Retinal pigment epithelial cell (primary cell): ENCODE results near the gene CHID1.

Source experiments
- DNase-seq: peaks from one replicate; pipeline ENCODE4 v3.0.0-alpha.2; 2010; ENCODE audit warnings: low read depth
- H3K4me3 ChIP-seq: 2 replicates; pipeline ENCODE4 v1.5.1; 2011; ENCODE audit warnings: mild to moderate bottlenecking, low read length, control low read depth, moderate library complexity
- TF ChIP-seq, protein P1 (sequence below): conservative IDR thresholded peaks from 2 replicates; pipeline ENCODE4 v1.5.1; 2011; ENCODE audit warnings: low read depth, low read length, control low read depth, inconsistent platforms

CHID1 gene

DNA sequence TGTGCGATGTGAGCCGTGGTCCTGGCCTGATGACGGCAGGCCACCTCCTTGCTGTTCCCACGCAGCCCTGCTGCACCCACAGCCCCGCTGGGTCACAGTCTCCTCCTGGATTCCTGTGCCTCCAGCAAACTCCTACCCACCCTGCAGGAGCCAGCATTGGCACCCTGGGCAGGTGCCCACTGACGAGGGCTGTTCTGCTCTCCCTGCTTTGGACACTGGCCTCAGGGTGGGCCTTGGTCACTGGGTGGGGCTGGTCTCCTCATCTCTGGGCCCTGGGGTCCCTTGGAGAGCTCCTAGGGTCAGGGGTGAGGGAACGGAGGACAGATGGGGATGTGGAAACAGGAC, 55.3 kb downstream of the CHID1 start:
- TF ChIP-seq, protein P1, sequence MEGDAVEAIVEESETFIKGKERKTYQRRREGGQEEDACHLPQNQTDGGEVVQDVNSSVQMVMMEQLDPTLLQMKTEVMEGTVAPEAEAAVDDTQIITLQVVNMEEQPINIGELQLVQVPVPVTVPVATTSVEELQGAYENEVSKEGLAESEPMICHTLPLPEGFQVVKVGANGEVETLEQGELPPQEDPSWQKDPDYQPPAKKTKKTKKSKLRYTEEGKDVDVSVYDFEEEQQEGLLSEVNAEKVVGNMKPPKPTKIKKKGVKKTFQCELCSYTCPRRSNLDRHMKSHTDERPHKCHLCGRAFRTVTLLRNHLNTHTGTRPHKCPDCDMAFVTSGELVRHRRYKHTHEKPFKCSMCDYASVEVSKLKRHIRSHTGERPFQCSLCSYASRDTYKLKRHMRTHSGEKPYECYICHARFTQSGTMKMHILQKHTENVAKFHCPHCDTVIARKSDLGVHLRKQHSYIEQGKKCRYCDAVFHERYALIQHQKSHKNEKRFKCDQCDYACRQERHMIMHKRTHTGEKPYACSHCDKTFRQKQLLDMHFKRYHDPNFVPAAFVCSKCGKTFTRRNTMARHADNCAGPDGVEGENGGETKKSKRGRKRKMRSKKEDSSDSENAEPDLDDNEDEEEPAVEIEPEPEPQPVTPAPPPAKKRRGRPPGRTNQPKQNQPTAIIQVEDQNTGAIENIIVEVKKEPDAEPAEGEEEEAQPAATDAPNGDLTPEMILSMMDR = no peak
- no peak for DNase-seq
- H3K4me3 ChIP-seq = no peak overlapping the region

DNA sequence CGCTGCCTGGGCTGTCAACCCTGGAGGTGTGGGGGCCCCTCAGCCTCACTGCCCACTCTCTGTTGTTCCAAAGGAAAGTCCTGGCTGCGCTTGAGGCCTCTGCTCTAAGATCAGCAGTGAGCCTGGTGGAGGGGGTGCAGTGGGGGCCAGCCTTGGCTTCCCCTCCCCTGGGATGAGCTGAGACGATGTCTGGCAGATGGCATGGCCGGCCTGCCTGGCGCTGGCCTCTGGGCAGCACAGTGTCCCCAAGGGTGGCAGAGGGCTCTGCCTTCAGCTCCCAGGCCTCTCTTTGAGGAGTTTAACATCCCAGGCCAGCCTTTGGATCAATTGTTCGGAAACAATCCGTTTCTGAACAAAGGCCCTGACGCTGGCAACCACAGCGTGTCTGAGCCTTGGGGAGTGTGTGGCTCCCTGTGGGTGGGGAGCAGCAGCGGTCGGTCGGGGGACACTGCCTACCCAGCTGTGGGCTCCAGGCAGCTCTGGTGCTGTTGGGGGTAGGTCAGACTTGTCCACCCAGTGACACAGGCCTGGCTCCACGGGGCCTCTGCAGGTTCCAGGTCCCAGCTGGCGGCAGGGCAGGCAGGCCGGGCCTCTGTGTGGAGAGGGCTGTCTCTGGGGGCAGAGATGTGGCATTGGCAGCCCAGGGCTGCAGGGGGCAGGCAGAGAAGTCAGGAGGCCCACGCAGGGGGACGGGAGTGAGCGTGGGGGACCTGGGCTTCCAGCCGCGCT, 55.8 kb downstream of the CHID1 start:
- no peak overlapping the region for H3K4me3 ChIP-seq
- no peak for DNase-seq
- TF ChIP-seq, protein P1 = no peak

DNA sequence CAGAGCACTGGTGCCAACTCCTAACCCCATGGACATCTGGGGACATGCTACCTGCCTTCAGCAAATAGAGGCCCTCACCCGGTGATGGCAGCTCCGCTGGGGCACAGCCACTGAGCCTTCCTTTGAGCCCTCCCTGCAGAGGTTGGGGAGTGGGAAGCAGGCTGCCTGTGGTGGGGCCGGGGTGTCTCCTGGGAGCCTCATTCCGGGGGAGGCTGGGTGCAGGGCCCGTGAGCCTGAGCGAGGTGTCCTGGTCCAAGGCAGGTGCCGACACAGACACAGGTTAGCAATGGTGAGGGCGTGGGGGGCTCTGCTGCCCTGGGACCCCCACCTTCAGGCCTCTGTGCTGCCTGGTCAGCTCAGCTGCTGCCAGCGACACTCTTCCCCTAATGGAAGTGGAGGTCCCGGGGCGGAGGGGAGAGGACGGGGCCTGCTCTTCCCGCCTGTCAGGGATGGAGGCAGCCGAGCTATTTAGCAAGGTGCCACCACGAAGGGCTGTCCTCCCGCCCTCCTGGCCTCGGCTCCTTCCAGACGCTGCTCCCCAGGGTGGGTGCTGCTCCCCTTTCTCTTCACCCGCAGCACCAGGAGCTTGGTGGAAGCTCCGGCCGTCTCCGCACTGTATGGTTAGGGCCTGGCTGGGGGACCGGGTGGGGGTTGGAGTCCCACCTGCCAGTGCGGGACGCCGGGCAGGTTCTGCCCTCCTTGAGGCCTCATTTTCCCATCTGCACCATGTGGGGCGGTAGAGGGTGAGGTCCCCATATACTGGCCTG, 56.7 kb downstream of the CHID1 start:
- TF ChIP-seq, protein P1 = peak; percentile 4
- H3K4me3 ChIP-seq = no peak overlapping the region
- DNase-seq = no peak

DNA sequence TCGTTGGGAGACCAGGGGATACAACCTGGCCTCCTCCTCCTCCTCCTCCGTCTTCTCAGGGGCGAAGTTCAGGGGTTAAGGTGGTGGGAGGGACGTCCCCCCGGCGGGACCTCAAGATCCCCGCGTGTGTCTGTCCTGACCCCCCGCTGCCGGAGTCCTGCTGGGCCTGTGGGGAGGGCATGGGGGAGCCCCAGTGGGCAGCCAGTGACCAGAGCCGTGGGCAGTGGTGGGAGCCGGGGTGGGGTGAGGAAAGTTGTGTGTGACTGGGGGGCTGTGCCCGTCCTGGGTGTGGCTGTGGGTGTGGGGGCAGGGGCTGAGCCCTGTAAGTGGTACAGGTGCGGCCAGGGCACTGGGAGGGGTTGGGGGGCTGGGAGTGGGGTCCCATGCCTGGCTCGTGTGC, 57.8 kb downstream of the CHID1 start:
- TF ChIP-seq, protein P1 = no peak
- no peak for DNase-seq

DNA sequence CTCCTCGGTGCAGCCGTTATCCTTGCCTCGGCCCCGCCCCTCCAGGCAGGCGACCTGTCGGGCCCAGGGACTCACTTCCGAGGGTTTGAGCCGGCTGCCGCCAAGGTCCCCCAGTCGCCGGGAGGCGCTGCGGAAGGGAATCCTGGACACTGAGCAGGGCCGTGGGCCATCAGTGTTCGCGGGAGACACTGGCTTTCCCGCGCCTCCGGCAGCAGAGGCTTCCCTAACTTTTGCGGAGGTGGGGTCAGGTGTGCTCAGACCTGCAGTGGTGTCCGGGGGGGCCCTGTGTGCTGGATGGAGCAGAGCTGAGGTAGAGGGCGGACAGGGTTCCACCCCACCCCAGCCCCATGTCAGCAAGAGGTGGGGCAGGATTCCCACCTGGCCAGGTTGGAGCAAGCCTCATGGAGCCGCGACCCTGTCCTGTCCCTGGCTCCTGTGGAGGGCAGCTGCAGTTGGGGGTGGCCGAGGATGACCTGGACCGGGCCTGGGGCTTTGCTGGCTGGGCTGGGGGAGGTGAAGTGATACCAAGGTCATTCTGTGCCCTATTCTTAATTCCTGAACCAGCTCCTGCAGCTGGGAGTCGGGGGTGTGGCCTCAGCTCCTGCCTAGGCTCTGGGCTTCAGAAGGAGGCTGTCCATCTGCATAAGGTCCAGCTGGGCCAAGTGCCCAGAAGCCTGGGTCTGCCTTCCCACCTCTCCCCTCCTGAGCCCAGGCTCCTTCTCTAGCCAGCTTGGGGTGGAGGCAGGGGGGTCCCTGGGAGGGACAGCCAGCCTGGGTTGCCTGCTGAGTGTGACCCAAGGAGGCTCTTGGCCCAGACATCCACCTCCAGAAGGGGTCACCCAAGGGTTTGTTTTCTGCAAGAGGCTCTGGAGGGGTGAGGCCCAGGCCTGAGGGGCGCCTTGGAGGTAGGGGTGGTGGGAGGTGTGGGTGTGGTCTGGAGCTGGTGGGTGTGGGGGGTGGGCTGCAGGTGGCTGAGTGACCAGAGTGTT, 59.5 kb downstream of the CHID1 start:
- peak overlapping the region; percentile 45 for H3K4me3 ChIP-seq
- TF ChIP-seq, protein P1 = peak; percentile 41
- DNase-seq = no peak

More for the DNA sequence above, 57.8 kb downstream of the CHID1 start:
- no peak overlapping the region for H3K4me3 ChIP-seq

DNA sequence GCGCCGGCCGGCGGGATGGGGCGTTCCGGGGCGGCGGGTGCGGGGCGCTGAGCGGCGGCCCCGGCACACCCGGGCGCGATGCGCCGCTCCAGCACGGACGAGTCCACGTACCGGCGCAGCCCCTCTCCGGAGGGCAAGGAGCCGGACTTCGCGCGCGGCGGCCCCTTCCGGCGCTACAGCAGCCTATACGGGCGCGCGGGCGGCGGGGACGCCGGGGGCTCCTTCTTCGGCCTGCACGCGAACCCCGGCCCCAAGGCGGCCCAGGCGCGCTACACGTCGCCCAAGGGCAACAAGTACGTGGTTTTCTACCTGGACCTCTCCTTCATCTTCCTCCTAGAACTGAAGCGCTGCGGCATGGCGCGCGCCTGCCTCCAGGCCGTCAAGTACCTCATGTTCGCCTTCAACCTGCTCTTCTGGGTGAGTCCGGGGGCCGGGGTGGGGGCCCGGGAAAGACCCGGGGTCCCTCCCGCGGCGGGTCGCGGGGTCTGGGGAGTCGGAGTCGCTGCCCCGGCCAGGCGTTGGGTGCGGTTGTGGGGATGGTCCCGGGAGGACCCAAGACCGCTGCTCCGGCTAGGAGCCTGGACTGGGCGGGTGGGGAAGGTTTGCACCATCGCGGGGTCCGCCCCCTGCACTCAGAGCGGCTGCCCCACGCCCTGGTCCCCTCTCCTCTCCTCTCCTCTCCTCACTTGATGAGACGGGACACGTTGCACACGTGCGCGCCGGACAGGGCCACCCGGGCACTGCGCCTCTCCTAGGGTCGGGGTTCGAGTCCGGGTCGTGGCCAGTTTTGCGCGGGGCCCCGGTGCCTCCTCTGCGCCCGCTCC, 60.4 kb downstream of the CHID1 start:
- peak overlapping the region; percentile 45 for H3K4me3 ChIP-seq
- TF ChIP-seq, protein P1 = no peak

More for the DNA sequence above, 60.4 kb downstream of the CHID1 start:
- no peak for DNase-seq
